GM12865 (cell line): ENCODE results near the gene KRTAP1-1.
"Not testable (repeated sequence)": the region's sequence is repeated elsewhere in the genome, so short reads cannot be mapped to it uniquely, and the experiment has no call there.

ENCODE experiments used
- DNase-seq: peaks from one replicate; pipeline ENCODE4 v3.0.0; 2010; ENCODE audit warnings: low read depth
- H3K4me3 ChIP-seq: 2 replicates; pipeline ENCODE4 v1.5.1; 2011; ENCODE audit warnings: mild to moderate bottlenecking, low read depth, low read length, control low read depth
- TF ChIP-seq, protein P1 (sequence below): IDR thresholded peaks from 2 replicates; pipeline ENCODE4 v1.5.1; 2011; ENCODE audit warnings: low read length, control low read depth, low read depth, inconsistent platforms; ENCODE audit not compliant: insufficient read depth; ENCODE audit errors: missing control alignments

KRTAP1-1 gene

DNA sequence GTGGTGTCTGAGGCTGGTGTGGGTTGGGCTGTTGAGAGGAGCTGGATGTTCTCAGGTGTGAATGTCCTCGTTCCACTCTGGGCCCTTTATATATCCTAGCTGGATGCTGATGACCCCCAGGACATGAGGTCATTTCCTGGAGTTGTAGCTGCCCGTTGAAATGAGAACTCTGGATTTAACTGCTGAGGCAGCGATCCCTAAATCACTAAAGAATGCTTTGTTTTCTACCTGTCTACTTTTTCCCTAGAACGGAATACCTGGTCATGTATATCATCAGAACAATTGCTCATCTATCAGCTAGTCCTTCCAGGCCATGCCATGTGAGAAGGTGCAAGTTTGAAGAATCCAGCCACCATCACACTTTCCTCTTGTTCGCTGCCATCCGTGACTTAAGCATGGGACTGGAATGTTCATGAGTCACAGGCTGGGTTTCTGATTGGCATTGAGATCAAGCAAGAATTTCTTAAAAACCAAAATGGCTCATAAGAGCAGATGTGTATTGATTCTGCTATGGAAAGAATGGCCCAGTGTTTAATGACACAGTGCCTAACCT, 18.9 kb upstream of the KRTAP1-1 start, which contains the start of gene KRTAP2-3:
KRTAP2-3 (minus strand) TSS at position 63 of the 553 bp plus-strand sequence. CDS start 64 bp downstream, outside the sequence.
- DNase-seq: no peak
- H3K4me3 ChIP-seq: no peak within 1 kb of the TSS
- TF ChIP-seq, protein P1, sequence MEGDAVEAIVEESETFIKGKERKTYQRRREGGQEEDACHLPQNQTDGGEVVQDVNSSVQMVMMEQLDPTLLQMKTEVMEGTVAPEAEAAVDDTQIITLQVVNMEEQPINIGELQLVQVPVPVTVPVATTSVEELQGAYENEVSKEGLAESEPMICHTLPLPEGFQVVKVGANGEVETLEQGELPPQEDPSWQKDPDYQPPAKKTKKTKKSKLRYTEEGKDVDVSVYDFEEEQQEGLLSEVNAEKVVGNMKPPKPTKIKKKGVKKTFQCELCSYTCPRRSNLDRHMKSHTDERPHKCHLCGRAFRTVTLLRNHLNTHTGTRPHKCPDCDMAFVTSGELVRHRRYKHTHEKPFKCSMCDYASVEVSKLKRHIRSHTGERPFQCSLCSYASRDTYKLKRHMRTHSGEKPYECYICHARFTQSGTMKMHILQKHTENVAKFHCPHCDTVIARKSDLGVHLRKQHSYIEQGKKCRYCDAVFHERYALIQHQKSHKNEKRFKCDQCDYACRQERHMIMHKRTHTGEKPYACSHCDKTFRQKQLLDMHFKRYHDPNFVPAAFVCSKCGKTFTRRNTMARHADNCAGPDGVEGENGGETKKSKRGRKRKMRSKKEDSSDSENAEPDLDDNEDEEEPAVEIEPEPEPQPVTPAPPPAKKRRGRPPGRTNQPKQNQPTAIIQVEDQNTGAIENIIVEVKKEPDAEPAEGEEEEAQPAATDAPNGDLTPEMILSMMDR: no peak

DNA sequence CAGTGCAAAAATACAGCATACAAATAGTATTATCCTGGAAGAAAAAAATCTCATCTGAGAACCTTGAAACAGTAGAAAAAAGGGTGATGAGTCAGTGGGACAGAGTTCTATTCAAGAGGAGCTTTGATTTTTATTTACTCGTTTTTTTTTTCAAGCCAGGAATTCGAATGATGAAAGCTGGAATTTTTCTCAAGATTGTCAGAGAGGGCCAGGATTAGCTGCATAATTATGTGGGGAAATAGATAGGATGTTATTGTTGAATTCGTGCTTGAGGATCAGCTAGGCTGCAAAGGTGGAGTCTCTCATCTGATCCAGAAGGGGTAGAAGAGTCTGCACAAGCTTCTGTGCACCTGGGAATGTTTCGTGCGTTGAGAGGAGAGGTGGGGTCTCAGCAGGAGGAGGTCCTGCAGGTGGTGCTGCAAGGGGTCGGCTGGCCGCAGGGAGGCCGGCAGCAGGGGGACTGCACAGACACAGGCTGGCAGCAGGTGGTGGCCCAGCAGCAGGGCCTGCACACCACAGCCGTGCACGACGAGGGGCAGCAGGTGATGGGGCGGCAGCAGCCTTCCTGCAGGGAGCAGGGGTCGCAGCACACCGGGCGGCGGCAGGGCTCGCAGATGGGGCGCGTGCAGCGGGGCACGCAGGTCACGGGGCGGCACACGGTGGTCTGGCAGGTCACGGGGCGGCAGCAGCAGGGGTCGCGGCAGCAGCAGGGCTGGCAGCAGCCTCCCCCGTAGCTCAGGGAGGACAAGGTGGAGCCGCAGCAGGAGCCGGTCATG, 18.2 kb upstream of the KRTAP1-1 start:
- H3K4me3 ChIP-seq, DNase-seq: not testable (repeated sequence)

DNA sequence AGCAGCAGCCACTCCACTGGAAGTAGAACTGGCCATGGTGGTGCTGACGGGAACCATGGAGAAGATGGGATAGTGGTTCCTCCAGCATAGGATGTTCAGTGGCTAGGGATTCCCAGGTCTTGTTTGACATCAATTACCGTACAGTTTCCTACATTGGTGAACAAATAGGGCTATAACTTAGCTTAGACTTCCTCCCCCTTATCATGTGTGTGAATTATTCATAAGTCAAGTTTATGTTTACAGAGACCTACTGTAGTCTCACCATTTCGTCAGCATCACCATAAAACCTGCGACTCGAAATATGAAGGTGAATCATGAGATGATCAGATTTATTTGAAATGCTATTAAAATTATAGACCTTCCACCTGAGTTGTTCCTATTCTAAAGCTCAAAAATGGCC, 17.5 kb upstream of the KRTAP1-1 start:
- H3K4me3 ChIP-seq: no peak overlapping the region
- DNase-seq: no peak
- TF ChIP-seq, protein P1: no peak

GRCh38 chr17:41057547-41057946, 16.3 kb upstream of the KRTAP1-1 start:
- no peak overlapping the region for H3K4me3 ChIP-seq
- TF ChIP-seq, protein P1: no peak
- DNase-seq: no peak

- H3K4me3 ChIP-seq, DNase-seq: not testable (repeated sequence)
These were observed 13.9 kb upstream of the KRTAP1-1 start, which contains the start of gene KRTAP2-2 for GRCh38 chr17:41055130-41055529. KRTAP2-2 (minus strand) TSS chr17:41055230; CDS start chr17:41055211, 19 bp downstream.

GRCh38 chr17:41054556-41054955, 13.3 kb upstream of the KRTAP1-1 start:
- not testable (repeated sequence) for H3K4me3 ChIP-seq, DNase-seq

DNA sequence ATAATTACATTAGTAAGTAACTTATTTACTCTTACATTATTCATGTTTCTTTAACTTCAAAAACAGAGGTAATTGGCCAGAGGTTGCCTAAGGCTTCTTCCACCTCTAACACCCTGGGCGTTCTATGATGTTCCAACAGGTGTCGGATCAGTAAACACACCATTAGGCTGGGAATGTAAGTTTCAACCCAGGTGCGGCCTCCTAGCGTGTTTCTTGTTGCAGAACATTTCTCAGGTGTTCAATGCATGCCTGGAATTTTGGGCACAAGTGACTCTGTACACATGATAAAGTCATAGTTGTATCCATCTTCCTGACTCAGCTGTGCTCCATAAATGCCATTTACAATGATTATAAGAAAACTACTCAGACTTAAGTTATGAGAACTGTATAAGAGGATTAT, 12.8 kb upstream of the KRTAP1-1 start:
- no peak for DNase-seq
- TF ChIP-seq, protein P1: no peak
- no peak overlapping the region for H3K4me3 ChIP-seq

DNA sequence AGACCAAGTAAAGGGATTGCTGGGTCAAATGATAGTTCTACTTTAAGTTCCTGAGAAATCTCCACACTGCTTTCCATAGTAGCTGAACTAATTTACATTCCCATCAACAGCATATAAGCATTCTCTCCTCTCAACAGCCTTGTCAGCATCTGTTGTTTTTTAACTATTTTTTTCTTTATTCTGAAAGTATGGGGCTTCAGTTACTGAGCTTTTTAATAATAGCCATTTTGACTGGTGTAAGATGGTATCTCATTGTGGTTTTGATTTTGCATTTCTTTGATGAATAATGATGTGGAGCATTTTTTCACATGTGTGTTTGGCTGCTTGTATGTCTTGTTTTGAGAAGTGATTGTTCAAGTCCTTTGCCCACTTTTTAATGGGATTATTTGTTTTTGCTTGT, 11.3 kb upstream of the KRTAP1-1 start:
- TF ChIP-seq, protein P1: no peak
- no peak overlapping the region for H3K4me3 ChIP-seq
- DNase-seq: no peak
